Body of pancreas (tissue), 4 donors: ENCODE measurements around the gene ASCC3. TPM values are rescaled to one million over a fixed set of nuclear protein-coding genes. Genes with fewer than 3 reads are reported as not detected.

Source experiments
- ATAC-seq: fragments of 150-250 bp; one replicate; pipeline ENCODE4 v1.9.1; 2016
- DNase-seq, 4 donors: peaks; one replicate each; pipeline ENCODE4 v3.0.0-alpha.2; 2019
- H3K27ac ChIP-seq, 4 donors: fragments of 200-600 bp; sonication (generic); 1 replicate in 3 of 4; 2 replicates in 1 of 4; pipeline versions ENCODE4 v1.5.1 to v1.6.1; 2016 to 2019; ENCODE audit warnings: mild to moderate bottlenecking in 1 of 4, mixed read lengths in 1 of 4, moderate library complexity in 1 of 4
- H3K27me3 ChIP-seq, 2 donors: fragments of 200-600 bp; sonication (generic); one replicate each; pipeline ENCODE4 v1.6.0; 2016; ENCODE audit warnings: mild to moderate bottlenecking in 1 of 2
- H3K36me3 ChIP-seq, 2 donors: fragments of 200-600 bp; sonication (generic); replicated peaks in 1 of 2; 2 replicates each; pipeline ENCODE4 v1.5.1; 2016; ENCODE audit warnings: low read depth in 2 of 2; ENCODE audit not compliant: insufficient read depth in 1 of 2
- H3K4me1 ChIP-seq: fragments of 200-600 bp; sonication (generic); one replicate; pipeline ENCODE4 v1.6.0; 2016
- H3K4me3 ChIP-seq, 2 donors: fragments of 200-600 bp; sonication (generic); 1 replicate in 1 of 2; 2 replicates in 1 of 2; pipeline ENCODE4 v1.5.1; 2016 to 2019
- H3K9me3 ChIP-seq, 3 donors: fragments of 200-600 bp; sonication (generic); 1 replicate in 2 of 3; 2 replicates in 1 of 3; pipeline ENCODE4 v1.5.1; 2016
- POLR2A ChIP-seq, 3 donors: fragments of 450-650 bp; IDR thresholded peaks; one replicate each; pipeline ENCODE4 v1.6.1; 2016; ENCODE audit warnings: antibody characterized with exemption in 3 of 3, mild to moderate bottlenecking in 2 of 3
- WGBS, 2 donors: methylation state at CpG; one replicate each; pipeline ENCODE4 v1.1.5; 2017; 5-methylcytosine and 5-hydroxymethylcytosine counted together
- intact Hi-C: fragments of 100-400 bp; cut with DNase I; formaldehyde crosslinking; loops from one replicate; pipeline ENCODE4 v1.15.1; 2023
- total RNA-seq, 2 donors: library from RNA; depleted of rRNA; stranded (reverse); fragments of >200 nt; gene quantifications; one replicate each; pipeline ENCODE4 v1.1.0, GENCODE V29; 2016
- TF ChIP-seq, protein P1 (sequence below), 7 experiments: fragments of 450-650 bp in 4 of 7; fragments of 200-600 bp in 3 of 7; sonication (generic) in 3 of 7; IDR thresholded peaks; one replicate each; pipeline ENCODE4 v1.5.1; 2016 to 2019; ENCODE audit warnings: antibody characterized with exemption in 7 of 7

ASCC3 gene
- total RNA-seq, 2 donors from 2014 or later = 16.8 to 26.5 TPM

DNA sequence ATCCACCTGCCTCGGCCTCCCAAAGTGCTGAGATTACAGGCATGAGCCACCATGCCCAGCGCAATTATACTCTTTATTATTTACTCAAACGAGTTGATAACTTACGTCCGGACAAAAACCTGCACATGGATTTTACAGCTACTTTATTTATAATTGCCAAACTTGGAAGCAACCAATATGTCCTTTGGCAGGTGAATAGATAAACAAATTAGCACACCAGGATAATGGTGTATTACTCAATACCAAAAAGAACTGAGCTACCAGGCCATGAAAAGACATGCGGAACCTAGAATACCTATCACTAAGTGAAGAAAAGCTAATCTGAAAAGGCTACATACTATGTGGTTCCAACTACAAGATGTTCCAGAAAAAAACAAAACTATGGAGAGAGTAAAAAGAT, 168.1 kb downstream of the ASCC3 start:
- TF ChIP-seq POLR2A (IDR thresholded peaks at IDR 0.05) = no peak
- TF ChIP-seq, protein P1, sequence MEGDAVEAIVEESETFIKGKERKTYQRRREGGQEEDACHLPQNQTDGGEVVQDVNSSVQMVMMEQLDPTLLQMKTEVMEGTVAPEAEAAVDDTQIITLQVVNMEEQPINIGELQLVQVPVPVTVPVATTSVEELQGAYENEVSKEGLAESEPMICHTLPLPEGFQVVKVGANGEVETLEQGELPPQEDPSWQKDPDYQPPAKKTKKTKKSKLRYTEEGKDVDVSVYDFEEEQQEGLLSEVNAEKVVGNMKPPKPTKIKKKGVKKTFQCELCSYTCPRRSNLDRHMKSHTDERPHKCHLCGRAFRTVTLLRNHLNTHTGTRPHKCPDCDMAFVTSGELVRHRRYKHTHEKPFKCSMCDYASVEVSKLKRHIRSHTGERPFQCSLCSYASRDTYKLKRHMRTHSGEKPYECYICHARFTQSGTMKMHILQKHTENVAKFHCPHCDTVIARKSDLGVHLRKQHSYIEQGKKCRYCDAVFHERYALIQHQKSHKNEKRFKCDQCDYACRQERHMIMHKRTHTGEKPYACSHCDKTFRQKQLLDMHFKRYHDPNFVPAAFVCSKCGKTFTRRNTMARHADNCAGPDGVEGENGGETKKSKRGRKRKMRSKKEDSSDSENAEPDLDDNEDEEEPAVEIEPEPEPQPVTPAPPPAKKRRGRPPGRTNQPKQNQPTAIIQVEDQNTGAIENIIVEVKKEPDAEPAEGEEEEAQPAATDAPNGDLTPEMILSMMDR (IDR thresholded peaks at IDR 0.05) = no peak
- no peak for ATAC-seq
- intact Hi-C loops = no loop called here
- Histone ChIP-seq H3K36me3 (no peaks in the 10 kb centered on the region), H3K27ac (no peak overlapping the region), H3K4me3 (no peak overlapping the region), H3K9me3 (no peaks in the 10 kb centered on the region), H3K27me3 (no peaks in the 10 kb centered on the region), H3K4me1 (no peaks in the 10 kb centered on the region)
- no peak for DNase-seq
- WGBS, 2 donors = 93 to 97% methylated on average over 6 of the region's 6 CpGs

DNA sequence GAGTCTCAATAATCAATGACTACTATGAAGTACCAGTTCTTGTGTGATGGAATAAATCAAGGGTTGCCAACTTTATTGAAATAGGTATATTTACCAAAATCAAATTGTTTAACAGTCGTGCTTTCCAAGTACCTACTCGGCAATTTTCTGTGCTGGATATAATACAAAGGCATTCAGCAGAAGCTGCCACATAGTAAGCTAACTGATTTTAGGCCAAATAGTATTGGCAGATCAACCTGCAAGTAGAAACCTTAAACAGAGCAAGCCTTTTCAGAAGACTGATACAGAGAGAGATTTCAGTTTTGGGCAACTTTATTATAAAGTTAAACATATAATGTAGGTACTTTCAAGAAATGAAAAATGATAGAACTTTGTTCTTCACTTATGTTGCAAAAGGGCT, 174.6 kb downstream of the ASCC3 start:
- no peak for ATAC-seq
- intact Hi-C loops = no loop called here
- H3K27me3 ChIP-seq = no peaks in the 10 kb centered on the region
- no peaks in the 10 kb centered on the region for H3K36me3 ChIP-seq
- H3K4me3 ChIP-seq = no peak overlapping the region
- H3K27ac ChIP-seq = no peak overlapping the region
- DNase-seq = no peak
- no peaks in the 10 kb centered on the region for H3K4me1 ChIP-seq
- no peaks in the 10 kb centered on the region for H3K9me3 ChIP-seq
- TF ChIP-seq, protein P1 (IDR thresholded peaks at IDR 0.05) = no peak
- TF ChIP-seq POLR2A (IDR thresholded peaks at IDR 0.05) = no peak
- WGBS, 2 donors = 37 to 65% methylated on average over 2 of the region's 2 CpGs

DNA sequence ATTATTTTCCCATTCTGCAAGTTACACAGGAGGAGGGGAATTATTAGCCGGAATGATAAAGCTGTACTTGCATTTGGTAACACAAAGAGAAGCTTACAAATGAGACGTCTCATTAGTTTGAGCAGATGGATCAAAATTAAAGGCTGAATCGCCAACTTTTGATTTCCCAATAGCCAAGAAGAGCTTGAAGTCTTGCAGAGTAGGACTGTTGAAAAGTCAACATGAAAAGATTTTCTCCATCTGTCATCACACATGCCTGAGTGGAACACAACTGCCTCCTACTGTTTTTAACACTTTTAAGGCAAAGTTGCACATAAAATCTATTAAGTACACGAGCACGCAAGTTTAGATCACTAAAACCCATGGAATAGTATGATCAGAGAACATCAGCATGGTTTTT, 176.2 kb downstream of the ASCC3 start:
- H3K4me3 ChIP-seq = no peak overlapping the region
- no peaks in the 10 kb centered on the region for H3K27me3 ChIP-seq
- ATAC-seq (no peak), DNase-seq (no peak)
- no peak overlapping the region for H3K27ac ChIP-seq
- no peaks in the 10 kb centered on the region for H3K36me3 ChIP-seq
- 86 to 93% methylated on average over 5 of the region's 5 CpGs for WGBS, 2 donors
- TF ChIP-seq, protein P1 (IDR thresholded peaks at IDR 0.05) = no peak
- no peak for TF ChIP-seq POLR2A (IDR thresholded peaks at IDR 0.05)
- H3K4me1 ChIP-seq = no peaks in the 10 kb centered on the region
- intact Hi-C loops = no loop called here
- no peaks in the 10 kb centered on the region for H3K9me3 ChIP-seq

DNA sequence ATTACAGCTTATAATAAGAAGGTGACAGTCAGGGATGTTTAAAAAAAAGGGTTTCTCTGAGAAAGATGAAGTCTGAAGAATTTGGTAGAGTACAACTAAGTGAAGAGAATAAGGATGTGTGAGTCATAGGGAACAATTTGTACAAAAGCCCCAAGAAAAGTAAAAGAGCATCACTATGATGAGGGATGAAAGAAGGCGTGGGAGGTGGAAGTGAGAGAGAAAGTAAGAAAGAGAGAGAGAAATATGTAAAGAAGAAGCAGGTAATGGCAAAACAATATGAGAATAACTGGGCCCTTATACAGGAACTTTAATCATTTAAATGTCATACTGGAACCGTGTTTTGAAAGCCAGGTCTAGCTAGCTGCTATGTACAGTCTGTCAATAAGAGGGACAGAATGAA, 179.4 kb downstream of the ASCC3 start:
- H3K4me3 ChIP-seq = no peak overlapping the region
- no peaks in the 10 kb centered on the region for H3K27me3 ChIP-seq
- no peak overlapping the region for H3K27ac ChIP-seq
- no peak for DNase-seq
- intact Hi-C loops = no loop called here
- H3K36me3 ChIP-seq = no peaks in the 10 kb centered on the region
- no peak for TF ChIP-seq POLR2A (IDR thresholded peaks at IDR 0.05)
- TF ChIP-seq, protein P1 (IDR thresholded peaks at IDR 0.05) = no peak
- WGBS, 2 donors = 95 to 98% methylated on average over 2 of the region's 2 CpGs
- ATAC-seq = no peak
- no peaks in the 10 kb centered on the region for H3K4me1 ChIP-seq
- no peaks in the 10 kb centered on the region for H3K9me3 ChIP-seq

DNA sequence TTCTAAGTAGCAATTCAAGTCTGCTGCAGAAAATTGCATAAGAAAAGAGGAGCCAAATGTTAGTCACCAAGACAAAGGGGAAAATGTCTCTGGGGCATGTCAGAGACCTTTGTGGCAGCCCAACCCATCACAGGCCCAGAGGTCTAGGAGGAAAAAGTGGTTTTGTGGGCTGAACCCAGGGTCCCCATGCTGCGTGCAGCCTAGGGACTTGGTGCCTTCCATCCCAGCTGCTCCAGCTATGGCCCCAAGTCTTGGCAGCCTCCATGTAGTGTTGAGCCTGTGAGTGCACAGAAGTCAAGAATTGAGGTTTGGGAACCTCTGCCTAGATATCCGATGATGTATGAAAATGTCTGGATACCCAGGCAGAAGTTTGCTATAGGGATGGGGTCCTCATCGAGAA, 181.1 kb downstream of the ASCC3 start:
- intact Hi-C loops = no loop called here
- DNase-seq = no peak
- no peaks in the 10 kb centered on the region for H3K36me3 ChIP-seq
- H3K27ac ChIP-seq = no peak overlapping the region
- TF ChIP-seq, protein P1 (IDR thresholded peaks at IDR 0.05) = no peak
- no peak for TF ChIP-seq POLR2A (IDR thresholded peaks at IDR 0.05)
- no peaks in the 10 kb centered on the region for H3K9me3 ChIP-seq
- no peaks in the 10 kb centered on the region for H3K4me1 ChIP-seq
- no peaks in the 10 kb centered on the region for H3K27me3 ChIP-seq
- WGBS, 2 donors = 94 to 100% methylated on average over 3 of the region's 3 CpGs
- no peak for ATAC-seq
- H3K4me3 ChIP-seq = no peak overlapping the region
